Loucy (cell line): Measurements from ENCODE around the gene ACTC1.

Experiments
- H2AFZ ChIP-seq: fragments of 200-600 bp; sonication (generic); 2 replicates; pipeline ENCODE4 v1.6.0; 2016; ENCODE audit warnings: antibody characterized with exemption, mild to moderate bottlenecking, low read length, moderate library complexity
- H3F3A ChIP-seq: fragments of 200-600 bp; 2 replicates; pipeline ENCODE4 v1.6.0; 2016; ENCODE audit warnings: antibody characterized with exemption, low read depth, mild to moderate bottlenecking
- H3K27me3 ChIP-seq: fragments of 200-600 bp; sonication (generic); 2 replicates; pipeline ENCODE4 v1.6.1; 2014; ENCODE audit warnings: low read length, mild to moderate bottlenecking; ENCODE audit not compliant: insufficient read depth, poor library complexity, severe bottlenecking
- H3K36me3 ChIP-seq: fragments of 200-600 bp; sonication (generic); 2 replicates; pipeline ENCODE4 v1.6.1; 2016; ENCODE audit warnings: low read length; ENCODE audit not compliant: insufficient read depth
- H3K4me1 ChIP-seq: fragments of 200-600 bp; sonication (generic); 2 replicates; pipeline ENCODE4 v1.5.1; 2014; ENCODE audit warnings: low read length, mild to moderate bottlenecking; ENCODE audit not compliant: insufficient read depth, poor library complexity, severe bottlenecking
- H3K4me2 ChIP-seq: fragments of 200-600 bp; sonication (generic); 2 replicates; pipeline ENCODE4 v1.6.0; 2014; ENCODE audit warnings: antibody characterized with exemption, low read length, low read depth, mild to moderate bottlenecking; ENCODE audit not compliant: poor library complexity, severe bottlenecking
- H3K4me3 ChIP-seq: fragments of 200-600 bp; sonication (generic); 2 replicates; pipeline ENCODE4 v1.5.1; 2014; ENCODE audit warnings: low read length, mild to moderate bottlenecking, mixed read lengths; ENCODE audit not compliant: poor library complexity, severe bottlenecking
- H3K79me2 ChIP-seq: fragments of 200-600 bp; sonication (generic); 2 replicates; pipeline ENCODE4 v1.6.1; 2014; ENCODE audit warnings: low read length; ENCODE audit not compliant: insufficient read depth
- H3K9ac ChIP-seq: fragments of 200-600 bp; sonication (generic); 2 replicates; pipeline ENCODE4 v1.6.0; 2014; ENCODE audit warnings: mild to moderate bottlenecking, low read depth, low read length, moderate library complexity; ENCODE audit not compliant: poor library complexity, severe bottlenecking
- H3K9me2 ChIP-seq: fragments of 200-600 bp; sonication (generic); replicated peaks from 2 replicates; pipeline ENCODE4 v1.6.1; 2016; ENCODE audit warnings: low read depth, low read length, mixed read lengths
- H3K9me3 ChIP-seq: fragments of 200-600 bp; sonication (generic); 2 replicates; pipeline ENCODE4 v1.6.1; 2014; ENCODE audit warnings: mild to moderate bottlenecking, antibody characterized with exemption, low read length, low read depth; ENCODE audit not compliant: insufficient read depth
- H4K20me1 ChIP-seq: fragments of 200-600 bp; sonication (generic); 2 replicates; pipeline ENCODE4 v1.6.0; 2014; ENCODE audit warnings: antibody characterized with exemption, low read length, mild to moderate bottlenecking; ENCODE audit not compliant: insufficient read depth, poor library complexity, severe bottlenecking
- EZH2phosphoT487 ChIP-seq: fragments of 200-600 bp; IDR thresholded peaks from 2 replicates; pipeline ENCODE4 v1.6.1; 2018; ENCODE audit warnings: antibody characterized with exemption, mild to moderate bottlenecking, moderate library complexity, borderline replicate concordance
- TF ChIP-seq, protein P1 (sequence below): fragments of 200-600 bp; sonication (generic); conservative IDR thresholded peaks from 2 replicates; pipeline ENCODE4 v1.5.1; 2014; ENCODE audit warnings: mild to moderate bottlenecking, antibody characterized with exemption, low read length

Gene ACTC1

DNA sequence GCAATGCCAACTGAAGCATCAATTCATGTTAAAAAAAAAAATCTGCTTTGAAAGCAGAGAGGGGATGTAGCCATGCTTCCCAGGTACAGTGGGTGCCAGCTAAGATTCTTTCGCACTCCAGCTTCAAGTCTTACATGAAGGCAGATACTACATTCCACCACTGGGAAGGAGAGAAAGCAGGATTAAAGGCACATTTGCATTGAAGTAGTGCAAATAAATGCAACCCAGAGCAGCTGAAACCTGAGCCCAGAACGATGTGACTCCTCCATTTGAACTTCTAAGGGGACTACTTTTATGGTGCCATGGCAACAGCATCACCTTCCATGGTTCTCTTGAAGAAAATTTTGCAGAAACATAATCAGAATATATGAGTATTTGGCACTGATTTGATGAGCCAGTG lies 21.4 kb downstream of the ACTC1 start:
- Histone ChIP-seq H3K9me3 (no peaks in the 10 kb centered on the region), H3K27me3 (no peaks in the 10 kb centered on the region), H4K20me1 (no peaks in the 10 kb centered on the region), H2AFZ (no peak overlapping the region), H3K4me2 (no peak overlapping the region), H3K79me2 (no peaks in the 10 kb centered on the region), H3K9me2 (no peaks in the 10 kb centered on the region), H3K9ac (no peak overlapping the region), H3K4me1 (no peaks in the 10 kb centered on the region), H3F3A (no peaks in the 10 kb centered on the region), H3K36me3 (no peaks in the 10 kb centered on the region), H3K4me3 (no peak overlapping the region)
- TF ChIP-seq, protein P1, sequence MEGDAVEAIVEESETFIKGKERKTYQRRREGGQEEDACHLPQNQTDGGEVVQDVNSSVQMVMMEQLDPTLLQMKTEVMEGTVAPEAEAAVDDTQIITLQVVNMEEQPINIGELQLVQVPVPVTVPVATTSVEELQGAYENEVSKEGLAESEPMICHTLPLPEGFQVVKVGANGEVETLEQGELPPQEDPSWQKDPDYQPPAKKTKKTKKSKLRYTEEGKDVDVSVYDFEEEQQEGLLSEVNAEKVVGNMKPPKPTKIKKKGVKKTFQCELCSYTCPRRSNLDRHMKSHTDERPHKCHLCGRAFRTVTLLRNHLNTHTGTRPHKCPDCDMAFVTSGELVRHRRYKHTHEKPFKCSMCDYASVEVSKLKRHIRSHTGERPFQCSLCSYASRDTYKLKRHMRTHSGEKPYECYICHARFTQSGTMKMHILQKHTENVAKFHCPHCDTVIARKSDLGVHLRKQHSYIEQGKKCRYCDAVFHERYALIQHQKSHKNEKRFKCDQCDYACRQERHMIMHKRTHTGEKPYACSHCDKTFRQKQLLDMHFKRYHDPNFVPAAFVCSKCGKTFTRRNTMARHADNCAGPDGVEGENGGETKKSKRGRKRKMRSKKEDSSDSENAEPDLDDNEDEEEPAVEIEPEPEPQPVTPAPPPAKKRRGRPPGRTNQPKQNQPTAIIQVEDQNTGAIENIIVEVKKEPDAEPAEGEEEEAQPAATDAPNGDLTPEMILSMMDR = no peak
- no peak for TF ChIP-seq EZH2phosphoT487

DNA sequence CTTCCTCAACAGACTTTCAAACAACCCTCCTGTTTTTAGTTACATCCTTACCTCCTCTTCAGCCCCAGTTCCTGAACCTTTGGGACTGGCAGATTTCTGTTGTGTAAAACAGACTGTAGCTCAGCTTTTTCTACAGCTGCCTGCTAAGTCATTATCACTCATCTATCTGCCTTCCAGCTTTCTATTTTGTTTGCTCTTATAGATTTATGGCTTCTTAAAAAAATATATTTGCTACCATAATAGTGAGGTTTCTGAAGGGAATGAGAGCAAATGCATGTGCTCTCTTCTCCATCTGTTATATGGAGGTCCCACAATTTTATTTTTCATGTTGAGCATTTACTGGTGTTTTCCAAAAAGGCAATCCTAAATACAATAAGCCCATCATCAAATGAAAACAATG lies 22.3 kb downstream of the ACTC1 start:
- no peaks in the 10 kb centered on the region for H3K9me3 ChIP-seq
- no peak overlapping the region for H3K9ac ChIP-seq
- no peaks in the 10 kb centered on the region for H3K79me2 ChIP-seq
- no peaks in the 10 kb centered on the region for H3K36me3 ChIP-seq
- H3K4me1 ChIP-seq = no peaks in the 10 kb centered on the region
- H2AFZ ChIP-seq = no peak overlapping the region
- H3K4me3 ChIP-seq = no peak overlapping the region
- H3K4me2 ChIP-seq = no peak overlapping the region
- TF ChIP-seq EZH2phosphoT487 = no peak
- TF ChIP-seq, protein P1 = no peak
- H4K20me1 ChIP-seq = no peaks in the 10 kb centered on the region
- H3K27me3 ChIP-seq = no peaks in the 10 kb centered on the region
- H3F3A ChIP-seq = no peaks in the 10 kb centered on the region
- H3K9me2 ChIP-seq = no peaks in the 10 kb centered on the region

DNA sequence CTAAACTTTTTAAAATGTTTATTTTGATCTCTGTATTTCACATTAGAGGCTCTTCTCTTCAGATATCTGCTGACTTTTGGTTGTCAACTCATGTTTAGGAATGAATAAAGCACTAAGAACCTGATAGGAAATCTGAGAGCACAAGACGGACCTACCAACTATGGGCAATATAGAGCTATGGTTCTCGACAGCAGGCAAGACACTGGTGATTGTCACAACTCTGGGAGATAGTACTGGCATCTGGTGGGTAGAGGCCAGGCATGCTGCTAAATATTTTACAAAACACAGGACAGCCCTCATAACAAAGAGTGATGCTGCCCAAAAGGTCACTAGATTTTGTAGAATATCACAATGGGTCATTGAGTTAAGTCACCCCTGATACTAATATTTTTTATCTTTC lies 23.0 kb downstream of the ACTC1 start:
- no peaks in the 10 kb centered on the region for H4K20me1 ChIP-seq
- no peak overlapping the region for H3K4me3 ChIP-seq
- no peaks in the 10 kb centered on the region for H3K79me2 ChIP-seq
- no peaks in the 10 kb centered on the region for H3F3A ChIP-seq
- no peaks in the 10 kb centered on the region for H3K36me3 ChIP-seq
- H3K27me3 ChIP-seq = no peaks in the 10 kb centered on the region
- H3K4me1 ChIP-seq = no peaks in the 10 kb centered on the region
- no peak overlapping the region for H2AFZ ChIP-seq
- H3K9me3 ChIP-seq = no peaks in the 10 kb centered on the region
- no peak for TF ChIP-seq EZH2phosphoT487
- TF ChIP-seq, protein P1 = no peak
- no peaks in the 10 kb centered on the region for H3K9me2 ChIP-seq
- H3K9ac ChIP-seq = no peak overlapping the region
- H3K4me2 ChIP-seq = no peak overlapping the region
